Loucy (cell line): ENCODE results near the gene GDAP1L1.

Experiments used
- H2AFZ ChIP-seq: fragments of 200-600 bp; sonication (generic); 2 replicates; pipeline ENCODE4 v1.6.0; 2016; ENCODE audit warnings: antibody characterized with exemption, mild to moderate bottlenecking, low read length, moderate library complexity
- H3F3A ChIP-seq: fragments of 200-600 bp; 2 replicates; pipeline ENCODE4 v1.6.0; 2016; ENCODE audit warnings: antibody characterized with exemption, low read depth, mild to moderate bottlenecking
- H3K27me3 ChIP-seq: fragments of 200-600 bp; sonication (generic); 2 replicates; pipeline ENCODE4 v1.6.1; 2014; ENCODE audit warnings: low read length, mild to moderate bottlenecking; ENCODE audit not compliant: insufficient read depth, poor library complexity, severe bottlenecking
- H3K36me3 ChIP-seq: fragments of 200-600 bp; sonication (generic); 2 replicates; pipeline ENCODE4 v1.6.1; 2016; ENCODE audit warnings: low read length; ENCODE audit not compliant: insufficient read depth
- H3K4me1 ChIP-seq: fragments of 200-600 bp; sonication (generic); 2 replicates; pipeline ENCODE4 v1.5.1; 2014; ENCODE audit warnings: low read length, mild to moderate bottlenecking; ENCODE audit not compliant: insufficient read depth, poor library complexity, severe bottlenecking
- H3K4me2 ChIP-seq: fragments of 200-600 bp; sonication (generic); 2 replicates; pipeline ENCODE4 v1.6.0; 2014; ENCODE audit warnings: antibody characterized with exemption, low read length, low read depth, mild to moderate bottlenecking; ENCODE audit not compliant: poor library complexity, severe bottlenecking
- H3K4me3 ChIP-seq: fragments of 200-600 bp; sonication (generic); 2 replicates; pipeline ENCODE4 v1.5.1; 2014; ENCODE audit warnings: low read length, mild to moderate bottlenecking, mixed read lengths; ENCODE audit not compliant: poor library complexity, severe bottlenecking
- H3K79me2 ChIP-seq: fragments of 200-600 bp; sonication (generic); 2 replicates; pipeline ENCODE4 v1.6.1; 2014; ENCODE audit warnings: low read length; ENCODE audit not compliant: insufficient read depth
- H3K9ac ChIP-seq: fragments of 200-600 bp; sonication (generic); 2 replicates; pipeline ENCODE4 v1.6.0; 2014; ENCODE audit warnings: mild to moderate bottlenecking, low read depth, low read length, moderate library complexity; ENCODE audit not compliant: poor library complexity, severe bottlenecking
- H3K9me2 ChIP-seq: fragments of 200-600 bp; sonication (generic); replicated peaks from 2 replicates; pipeline ENCODE4 v1.6.1; 2016; ENCODE audit warnings: low read depth, low read length, mixed read lengths
- H3K9me3 ChIP-seq: fragments of 200-600 bp; sonication (generic); 2 replicates; pipeline ENCODE4 v1.6.1; 2014; ENCODE audit warnings: mild to moderate bottlenecking, antibody characterized with exemption, low read length, low read depth; ENCODE audit not compliant: insufficient read depth
- H4K20me1 ChIP-seq: fragments of 200-600 bp; sonication (generic); 2 replicates; pipeline ENCODE4 v1.6.0; 2014; ENCODE audit warnings: antibody characterized with exemption, low read length, mild to moderate bottlenecking; ENCODE audit not compliant: insufficient read depth, poor library complexity, severe bottlenecking
- EZH2phosphoT487 ChIP-seq: fragments of 200-600 bp; IDR thresholded peaks from 2 replicates; pipeline ENCODE4 v1.6.1; 2018; ENCODE audit warnings: antibody characterized with exemption, mild to moderate bottlenecking, moderate library complexity, borderline replicate concordance
- TF ChIP-seq, protein P1 (sequence below): fragments of 200-600 bp; sonication (generic); conservative IDR thresholded peaks from 2 replicates; pipeline ENCODE4 v1.5.1; 2014; ENCODE audit warnings: mild to moderate bottlenecking, antibody characterized with exemption, low read length

The GDAP1L1 gene

GRCh38 chr20:44247131-44247571 lies at the start of gene GDAP1L1:
Gene GDAP1L1, plus strand, starts transcription at chr20:44247308. Its CDS starts 27 bp downstream, at chr20:44247335.
- H3K4me3 ChIP-seq = no peak within 1 kb of the TSS
- H3K9ac ChIP-seq = no peak within 1 kb of the TSS
- no peak within 1 kb of the TSS for H3K4me2 ChIP-seq
- H3K27me3 ChIP-seq = no peaks in the 10 kb centered on the region
- no peaks in the 10 kb centered on the region for H3F3A ChIP-seq
- no peak for TF ChIP-seq EZH2phosphoT487
- TF ChIP-seq, protein P1, sequence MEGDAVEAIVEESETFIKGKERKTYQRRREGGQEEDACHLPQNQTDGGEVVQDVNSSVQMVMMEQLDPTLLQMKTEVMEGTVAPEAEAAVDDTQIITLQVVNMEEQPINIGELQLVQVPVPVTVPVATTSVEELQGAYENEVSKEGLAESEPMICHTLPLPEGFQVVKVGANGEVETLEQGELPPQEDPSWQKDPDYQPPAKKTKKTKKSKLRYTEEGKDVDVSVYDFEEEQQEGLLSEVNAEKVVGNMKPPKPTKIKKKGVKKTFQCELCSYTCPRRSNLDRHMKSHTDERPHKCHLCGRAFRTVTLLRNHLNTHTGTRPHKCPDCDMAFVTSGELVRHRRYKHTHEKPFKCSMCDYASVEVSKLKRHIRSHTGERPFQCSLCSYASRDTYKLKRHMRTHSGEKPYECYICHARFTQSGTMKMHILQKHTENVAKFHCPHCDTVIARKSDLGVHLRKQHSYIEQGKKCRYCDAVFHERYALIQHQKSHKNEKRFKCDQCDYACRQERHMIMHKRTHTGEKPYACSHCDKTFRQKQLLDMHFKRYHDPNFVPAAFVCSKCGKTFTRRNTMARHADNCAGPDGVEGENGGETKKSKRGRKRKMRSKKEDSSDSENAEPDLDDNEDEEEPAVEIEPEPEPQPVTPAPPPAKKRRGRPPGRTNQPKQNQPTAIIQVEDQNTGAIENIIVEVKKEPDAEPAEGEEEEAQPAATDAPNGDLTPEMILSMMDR = no peak
- no peaks in the 10 kb centered on the region for H3K4me1 ChIP-seq
- H3K9me3 ChIP-seq = no peaks in the 10 kb centered on the region
- H3K79me2 ChIP-seq = no peaks in the 10 kb centered on the region
- H3K36me3 ChIP-seq = no peaks in the 10 kb centered on the region
- H4K20me1 ChIP-seq = no peaks in the 10 kb centered on the region
- no peak within 1 kb of the TSS for H2AFZ ChIP-seq
- no peaks in the 10 kb centered on the region for H3K9me2 ChIP-seq

GRCh38 chr20:44198872-44199271 lies 48.2 kb upstream of the GDAP1L1 start:
- H3K9ac ChIP-seq = no peak overlapping the region
- H3K4me2 ChIP-seq = no peak overlapping the region
- H3K27me3 ChIP-seq = no peaks in the 10 kb centered on the region
- no peak for TF ChIP-seq EZH2phosphoT487
- TF ChIP-seq, protein P1 = no peak
- H3K4me1 ChIP-seq = peaks cover 3% of the 10 kb centered on the region
- H3K79me2 ChIP-seq = peaks cover 10% of the 10 kb centered on the region; the same call in 1 of the 2 replicates
- H3K9me3 ChIP-seq = no peaks in the 10 kb centered on the region
- no peaks in the 10 kb centered on the region for H3F3A ChIP-seq
- no peak overlapping the region for H3K4me3 ChIP-seq
- peaks cover 4% of the 10 kb centered on the region for H4K20me1 ChIP-seq
- H2AFZ ChIP-seq = no peak overlapping the region
- H3K9me2 ChIP-seq = no peaks in the 10 kb centered on the region
- H3K36me3 ChIP-seq = peaks cover 65% of the 10 kb centered on the region

DNA sequence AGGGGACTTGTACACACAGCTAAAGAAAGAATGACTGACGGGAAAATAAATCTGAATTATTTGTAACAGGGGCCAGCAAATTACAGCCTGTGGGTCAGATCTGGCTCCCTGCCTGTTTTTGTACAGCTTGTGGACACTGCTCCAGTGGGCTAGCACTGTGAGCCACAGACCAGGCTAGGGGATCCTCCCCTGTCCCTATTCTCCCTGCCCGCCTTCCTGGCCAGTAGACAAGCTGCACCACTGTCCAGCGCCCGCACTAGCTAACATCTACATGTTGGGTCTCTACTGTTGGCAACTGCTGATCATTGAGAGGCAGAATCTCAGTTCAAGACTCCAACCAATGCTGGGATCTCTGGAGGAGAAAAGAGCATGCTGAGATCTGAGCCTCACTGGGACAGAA lies 47.2 kb upstream of the GDAP1L1 start:
- H4K20me1 ChIP-seq = peaks cover 9% of the 10 kb centered on the region
- H3K79me2 ChIP-seq = peaks cover 16% of the 10 kb centered on the region; the same call in 1 of the 2 replicates
- H3K27me3 ChIP-seq = no peaks in the 10 kb centered on the region
- no peaks in the 10 kb centered on the region for H3K9me2 ChIP-seq
- H3K36me3 ChIP-seq = peaks cover 67% of the 10 kb centered on the region
- H2AFZ ChIP-seq = no peak overlapping the region
- H3K9me3 ChIP-seq = no peaks in the 10 kb centered on the region
- H3F3A ChIP-seq = no peaks in the 10 kb centered on the region
- TF ChIP-seq, protein P1 = no peak
- TF ChIP-seq EZH2phosphoT487 = no peak
- H3K4me1 ChIP-seq = peaks cover 11% of the 10 kb centered on the region
- no peak overlapping the region for H3K4me3 ChIP-seq
- no peak overlapping the region for H3K9ac ChIP-seq
- H3K4me2 ChIP-seq = no peak overlapping the region
